WTC11 (cell line): ENCODE data around the gene PDSS2. TPM values are rescaled to one million over a fixed set of nuclear protein-coding genes. Genes with fewer than 3 reads are reported as not detected.

Experiments used
- ATAC-seq: fragments of 200-7000 bp; cut with Tn5 transposase; 2 replicates; pipeline ENCODE4 v1.10.0; 2021; ENCODE audit warnings: mild to moderate bottlenecking, moderate library complexity
- CTCF ChIA-PET: fragments of 300-600 bp; sonication (Branson Sonifier 250); formaldehyde crosslinking; loops from one replicate; lab custom pipeline; 2021; ENCODE audit warnings: antibody characterized with exemption; lab: Charles Lee
- POLR2A ChIA-PET: fragments of 350-600 bp; sonication (Branson Sonifier 250); formaldehyde crosslinking; loops from one replicate; lab custom pipeline; 2021; ENCODE audit warnings: antibody characterized with exemption; lab: Charles Lee
- DNase-seq: peaks from one replicate; pipeline ENCODE4 v3.0.0; 2021; ENCODE audit warnings: low spot score
- H3K27ac Mint-ChIP-seq: 2 replicates; pipeline ENCODE4 v1.8.0; 2021; ENCODE audit warnings: mixed read lengths
- H3K27me3 Mint-ChIP-seq: 2 replicates; pipeline ENCODE4 v1.8.0; 2021; ENCODE audit warnings: low read depth, mild to moderate bottlenecking, moderate library complexity, mixed read lengths
- H3K36me3 Mint-ChIP-seq: 2 replicates; pipeline ENCODE4 v1.8.0; 2021; ENCODE audit warnings: mixed read lengths
- H3K4me1 Mint-ChIP-seq: 2 replicates; pipeline ENCODE4 v1.8.0; 2022; ENCODE audit warnings: mixed read lengths
- H3K4me3 Mint-ChIP-seq: 2 replicates; pipeline ENCODE4 v1.8.0; 2021; ENCODE audit warnings: mild to moderate bottlenecking, moderate library complexity, mixed read lengths
- H3K9me3 Mint-ChIP-seq: 2 replicates; pipeline ENCODE4 v1.8.0; 2021; ENCODE audit warnings: mixed read lengths
- CREM ChIP-seq: sonication (generic); formaldehyde crosslinking; IDR thresholded peaks from 2 replicates; pipeline ENCODE4 v1.8.1; 2022; ENCODE audit warnings: mild to moderate bottlenecking, missing genetic modification reagents, moderate library complexity
- EMX1 ChIP-seq: fragments of 250-450 bp; sonication (Bioruptor Pico); IDR thresholded peaks from 2 replicates; pipeline ENCODE4 v1.8.0; 2021; ENCODE audit warnings: mild to moderate bottlenecking
- FOXJ3 ChIP-seq: sonication (generic); formaldehyde crosslinking; IDR thresholded peaks from 2 replicates; pipeline ENCODE4 v1.9.0; 2021; ENCODE audit warnings: missing genetic modification reagents, mild to moderate bottlenecking, borderline replicate concordance
- GRHL2 ChIP-seq: fragments of 250-450 bp; sonication (Bioruptor Pico); IDR thresholded peaks from 2 replicates; pipeline ENCODE4 v1.8.0; 2022; ENCODE audit warnings: mild to moderate bottlenecking, moderate library complexity; ENCODE audit not compliant: insufficient replicate concordance, severe bottlenecking
- IRF2 ChIP-seq: sonication (generic); formaldehyde crosslinking; IDR thresholded peaks from 2 replicates; pipeline ENCODE4 v1.8.0; 2022; ENCODE audit warnings: low read depth, missing genetic modification reagents, borderline replicate concordance
- JUN ChIP-seq: sonication (generic); formaldehyde crosslinking; IDR thresholded peaks from 2 replicates; pipeline ENCODE4 v1.8.0; 2023; ENCODE audit warnings: mild to moderate bottlenecking, missing genetic modification reagents
- NFE2L1 ChIP-seq: sonication (generic); formaldehyde crosslinking; IDR thresholded peaks from 2 replicates; pipeline ENCODE4 v1.8.1; 2023; ENCODE audit warnings: missing genetic modification reagents
- NR1H2 ChIP-seq: sonication (generic); formaldehyde crosslinking; IDR thresholded peaks from 2 replicates; pipeline ENCODE4 v1.9.0; 2021; ENCODE audit warnings: mild to moderate bottlenecking, moderate library complexity, missing genetic modification reagents
- NR3C1 ChIP-seq: sonication (generic); formaldehyde crosslinking; conservative IDR thresholded peaks from 2 replicates; pipeline ENCODE4 v1.8.1; 2023; ENCODE audit warnings: low read depth, mild to moderate bottlenecking, missing genetic modification reagents
- OVOL2 ChIP-seq: fragments of 250-450 bp; sonication (Bioruptor Pico); IDR thresholded peaks from 2 replicates; pipeline ENCODE4 v1.9.0; 2021; ENCODE audit warnings: mild to moderate bottlenecking, borderline replicate concordance
- TEAD4 ChIP-seq: sonication (generic); formaldehyde crosslinking; IDR thresholded peaks from 2 replicates; pipeline ENCODE4 v1.8.0; 2022; ENCODE audit warnings: mild to moderate bottlenecking, missing genetic modification reagents
- ZNF121 ChIP-seq: sonication (generic); formaldehyde crosslinking; IDR thresholded peaks from 2 replicates; pipeline ENCODE4 v1.8.0; 2023; ENCODE audit warnings: missing genetic modification reagents
- ZNF219 ChIP-seq: sonication (generic); formaldehyde crosslinking; IDR thresholded peaks from 2 replicates; pipeline ENCODE4 v1.8.0; 2023; ENCODE audit warnings: missing genetic modification reagents, mild to moderate bottlenecking, borderline replicate concordance
- ZNF232 ChIP-seq: sonication (generic); formaldehyde crosslinking; IDR thresholded peaks from 2 replicates; pipeline ENCODE4 v1.8.0; 2022; ENCODE audit warnings: mild to moderate bottlenecking, missing genetic modification reagents
- ZNF423 ChIP-seq: fragments of 250-450 bp; sonication (Bioruptor Pico); IDR thresholded peaks from 2 replicates; pipeline ENCODE4 v2.1.2; 2022; ENCODE audit warnings: mild to moderate bottlenecking, moderate library complexity
- total RNA-seq: library from RNA; stranded (reverse); gene quantifications from 3 replicates; pipeline ENCODE4 v1.2.3, GENCODE V29; 2021
- TF ChIP-seq, protein P1 (sequence below): sonication (generic); formaldehyde crosslinking; IDR thresholded peaks from 2 replicates; pipeline ENCODE4 v1.8.0; 2022; ENCODE audit warnings: mild to moderate bottlenecking, missing genetic modification reagents
- TF ChIP-seq, protein P2 (sequence below): sonication (generic); formaldehyde crosslinking; conservative IDR thresholded peaks from 2 replicates; pipeline ENCODE4 v1.8.1; 2022; ENCODE audit warnings: mild to moderate bottlenecking, missing genetic modification reagents
- TF ChIP-seq, protein P3 (sequence below): sonication (generic); formaldehyde crosslinking; IDR thresholded peaks from 2 replicates; pipeline ENCODE4 v1.8.0; 2022; ENCODE audit warnings: missing genetic modification reagents
- TF ChIP-seq, protein P4 (sequence below): sonication (generic); formaldehyde crosslinking; IDR thresholded peaks from 2 replicates; pipeline ENCODE4 v1.8.0; 2023; ENCODE audit warnings: missing genetic modification reagents
- TF ChIP-seq, protein P5 (sequence below): sonication (generic); formaldehyde crosslinking; IDR thresholded peaks from 2 replicates; pipeline ENCODE4 v1.8.1; 2022; ENCODE audit warnings: mild to moderate bottlenecking, missing genetic modification reagents, moderate library complexity, borderline replicate concordance
- TF ChIP-seq, protein P6 (sequence below): sonication (generic); formaldehyde crosslinking; IDR thresholded peaks from 2 replicates; pipeline ENCODE4 v1.8.1; 2022; ENCODE audit warnings: missing genetic modification reagents, borderline replicate concordance
- TF ChIP-seq, protein P7 (sequence below): sonication (generic); formaldehyde crosslinking; IDR thresholded peaks from 2 replicates; pipeline ENCODE4 v1.8.1; 2022; ENCODE audit warnings: low read depth, mild to moderate bottlenecking, moderate library complexity, missing genetic modification reagents, borderline replicate concordance

PDSS2 gene
- total RNA-seq, 1 experiment from 2014 or later, result 18.3 TPM

DNA sequence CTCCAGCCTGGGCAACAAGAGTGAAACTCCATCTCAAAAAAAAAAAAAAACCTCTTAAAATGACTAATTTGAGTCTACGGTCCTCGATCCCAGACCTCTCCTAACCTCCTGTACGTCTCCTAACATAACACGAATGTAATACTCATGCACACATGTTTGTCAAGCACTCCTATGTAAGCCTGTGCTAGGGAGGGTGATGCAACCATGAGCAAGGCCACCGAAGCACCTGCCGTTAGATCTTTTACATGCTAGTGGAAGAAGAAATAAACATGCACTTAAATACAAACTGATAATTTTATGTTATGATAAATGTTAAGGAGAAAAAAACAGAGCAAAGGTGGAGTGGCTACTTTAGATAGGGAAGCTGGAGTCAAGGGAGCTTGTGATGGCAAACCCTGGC lies 271.7 kb downstream of the PDSS2 start:
- Mint-ChIP-seq H3K4me3 (no peak overlapping the region), H3K9me3 (no peaks in the 10 kb centered on the region), H3K27ac (no peak overlapping the region), H3K27me3 (no peaks in the 10 kb centered on the region), H3K4me1 (0 out of 2 replicates have a peak, but pooled peaks cover 3% of the 10 kb centered on the region), H3K36me3 (no peaks in the 10 kb centered on the region)
- DNase-seq, result no peak
- CTCF ChIA-PET, result interaction anchor here (0.6 to 0.7 kb wide), 2 partner anchors 67 to 103 kb away, joined by 3 to 5 read pairs; no protein-coding TSS in a partner anchor
- POLR2A ChIA-PET, result no interaction called here
- no peak for ATAC-seq
- TF ChIP-seq TEAD4 (CRISPR knock-in tag), result no peak
- TF ChIP-seq, protein P1, sequence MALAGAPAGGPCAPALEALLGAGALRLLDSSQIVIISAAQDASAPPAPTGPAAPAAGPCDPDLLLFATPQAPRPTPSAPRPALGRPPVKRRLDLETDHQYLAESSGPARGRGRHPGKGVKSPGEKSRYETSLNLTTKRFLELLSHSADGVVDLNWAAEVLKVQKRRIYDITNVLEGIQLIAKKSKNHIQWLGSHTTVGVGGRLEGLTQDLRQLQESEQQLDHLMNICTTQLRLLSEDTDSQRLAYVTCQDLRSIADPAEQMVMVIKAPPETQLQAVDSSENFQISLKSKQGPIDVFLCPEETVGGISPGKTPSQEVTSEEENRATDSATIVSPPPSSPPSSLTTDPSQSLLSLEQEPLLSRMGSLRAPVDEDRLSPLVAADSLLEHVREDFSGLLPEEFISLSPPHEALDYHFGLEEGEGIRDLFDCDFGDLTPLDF (CRISPR knock-in tag), result no peak
- no peak for TF ChIP-seq OVOL2
- no peak for TF ChIP-seq NR3C1 (CRISPR knock-in tag)
- TF ChIP-seq, protein P2, sequence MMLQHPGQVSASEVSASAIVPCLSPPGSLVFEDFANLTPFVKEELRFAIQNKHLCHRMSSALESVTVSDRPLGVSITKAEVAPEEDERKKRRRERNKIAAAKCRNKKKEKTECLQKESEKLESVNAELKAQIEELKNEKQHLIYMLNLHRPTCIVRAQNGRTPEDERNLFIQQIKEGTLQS (CRISPR knock-in tag), result no peak
- TF ChIP-seq EMX1, result no peak
- TF ChIP-seq, protein P3, sequence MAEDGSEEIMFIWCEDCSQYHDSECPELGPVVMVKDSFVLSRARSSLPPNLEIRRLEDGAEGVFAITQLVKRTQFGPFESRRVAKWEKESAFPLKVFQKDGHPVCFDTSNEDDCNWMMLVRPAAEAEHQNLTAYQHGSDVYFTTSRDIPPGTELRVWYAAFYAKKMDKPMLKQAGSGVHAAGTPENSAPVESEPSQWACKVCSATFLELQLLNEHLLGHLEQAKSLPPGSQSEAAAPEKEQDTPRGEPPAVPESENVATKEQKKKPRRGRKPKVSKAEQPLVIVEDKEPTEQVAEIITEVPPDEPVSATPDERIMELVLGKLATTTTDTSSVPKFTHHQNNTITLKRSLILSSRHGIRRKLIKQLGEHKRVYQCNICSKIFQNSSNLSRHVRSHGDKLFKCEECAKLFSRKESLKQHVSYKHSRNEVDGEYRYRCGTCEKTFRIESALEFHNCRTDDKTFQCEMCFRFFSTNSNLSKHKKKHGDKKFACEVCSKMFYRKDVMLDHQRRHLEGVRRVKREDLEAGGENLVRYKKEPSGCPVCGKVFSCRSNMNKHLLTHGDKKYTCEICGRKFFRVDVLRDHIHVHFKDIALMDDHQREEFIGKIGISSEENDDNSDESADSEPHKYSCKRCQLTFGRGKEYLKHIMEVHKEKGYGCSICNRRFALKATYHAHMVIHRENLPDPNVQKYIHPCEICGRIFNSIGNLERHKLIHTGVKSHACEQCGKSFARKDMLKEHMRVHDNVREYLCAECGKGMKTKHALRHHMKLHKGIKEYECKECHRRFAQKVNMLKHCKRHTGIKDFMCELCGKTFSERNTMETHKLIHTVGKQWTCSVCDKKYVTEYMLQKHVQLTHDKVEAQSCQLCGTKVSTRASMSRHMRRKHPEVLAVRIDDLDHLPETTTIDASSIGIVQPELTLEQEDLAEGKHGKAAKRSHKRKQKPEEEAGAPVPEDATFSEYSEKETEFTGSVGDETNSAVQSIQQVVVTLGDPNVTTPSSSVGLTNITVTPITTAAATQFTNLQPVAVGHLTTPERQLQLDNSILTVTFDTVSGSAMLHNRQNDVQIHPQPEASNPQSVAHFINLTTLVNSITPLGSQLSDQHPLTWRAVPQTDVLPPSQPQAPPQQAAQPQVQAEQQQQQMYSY (CRISPR knock-in tag), result no peak
- TF ChIP-seq NFE2L1 (CRISPR knock-in tag), result no peak
- TF ChIP-seq, protein P4, sequence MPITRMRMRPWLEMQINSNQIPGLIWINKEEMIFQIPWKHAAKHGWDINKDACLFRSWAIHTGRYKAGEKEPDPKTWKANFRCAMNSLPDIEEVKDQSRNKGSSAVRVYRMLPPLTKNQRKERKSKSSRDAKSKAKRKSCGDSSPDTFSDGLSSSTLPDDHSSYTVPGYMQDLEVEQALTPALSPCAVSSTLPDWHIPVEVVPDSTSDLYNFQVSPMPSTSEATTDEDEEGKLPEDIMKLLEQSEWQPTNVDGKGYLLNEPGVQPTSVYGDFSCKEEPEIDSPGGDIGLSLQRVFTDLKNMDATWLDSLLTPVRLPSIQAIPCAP (CRISPR knock-in tag), result no peak
- no peak for TF ChIP-seq IRF2 (CRISPR knock-in tag)
- TF ChIP-seq GRHL2, result no peak

DNA sequence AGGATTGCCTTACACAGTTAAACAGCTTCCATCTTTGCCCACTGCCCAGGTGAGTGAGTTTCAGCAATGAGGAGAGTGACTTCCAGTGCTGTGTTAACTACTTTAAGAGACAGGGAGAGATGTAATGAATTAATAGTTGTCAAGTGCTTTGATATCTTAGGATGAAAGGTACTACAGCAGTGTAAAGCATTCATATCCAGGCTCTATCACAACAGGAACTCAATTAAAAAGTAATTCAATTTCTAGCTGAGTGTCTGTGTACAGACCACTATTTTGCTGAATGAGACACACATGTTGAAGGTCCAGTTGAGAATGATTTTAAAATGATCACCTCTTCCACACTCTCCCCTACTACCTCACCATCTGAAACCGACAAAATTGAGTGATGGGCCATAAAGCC lies 273.3 kb downstream of the PDSS2 start:
- 0 out of 2 replicates have a peak, but pooled peaks cover 3% of the 10 kb centered on the region for H3K4me1 Mint-ChIP-seq
- no peaks in the 10 kb centered on the region for H3K36me3 Mint-ChIP-seq
- ChIA-PET CTCF (interaction anchor here (0.6 to 1.8 kb wide), 17 partner anchors 11 to 470 kb away, joined by 3 to 21 read pairs (median 3); partner anchors contain the start of gene PDSS2), POLR2A (no interaction called here)
- no peak overlapping the region for H3K4me3 Mint-ChIP-seq
- H3K27ac Mint-ChIP-seq, result no peak overlapping the region
- DNase-seq (no peak), ATAC-seq (no peak)
- H3K9me3 Mint-ChIP-seq, result no peaks in the 10 kb centered on the region
- H3K27me3 Mint-ChIP-seq, result no peaks in the 10 kb centered on the region
- TF ChIP-seq CREM, result no peak
- no peak for TF ChIP-seq ZNF423
- TF ChIP-seq, protein P5, sequence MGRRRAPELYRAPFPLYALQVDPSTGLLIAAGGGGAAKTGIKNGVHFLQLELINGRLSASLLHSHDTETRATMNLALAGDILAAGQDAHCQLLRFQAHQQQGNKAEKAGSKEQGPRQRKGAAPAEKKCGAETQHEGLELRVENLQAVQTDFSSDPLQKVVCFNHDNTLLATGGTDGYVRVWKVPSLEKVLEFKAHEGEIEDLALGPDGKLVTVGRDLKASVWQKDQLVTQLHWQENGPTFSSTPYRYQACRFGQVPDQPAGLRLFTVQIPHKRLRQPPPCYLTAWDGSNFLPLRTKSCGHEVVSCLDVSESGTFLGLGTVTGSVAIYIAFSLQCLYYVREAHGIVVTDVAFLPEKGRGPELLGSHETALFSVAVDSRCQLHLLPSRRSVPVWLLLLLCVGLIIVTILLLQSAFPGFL (CRISPR knock-in tag), result no peak
- no peak for TF ChIP-seq FOXJ3 (CRISPR knock-in tag)
- TF ChIP-seq IRF2 (CRISPR knock-in tag), result no peak
- TF ChIP-seq ZNF219 (CRISPR knock-in tag), result no peak
- TF ChIP-seq, protein P3 (CRISPR knock-in tag), result no peak
- TF ChIP-seq, protein P6, sequence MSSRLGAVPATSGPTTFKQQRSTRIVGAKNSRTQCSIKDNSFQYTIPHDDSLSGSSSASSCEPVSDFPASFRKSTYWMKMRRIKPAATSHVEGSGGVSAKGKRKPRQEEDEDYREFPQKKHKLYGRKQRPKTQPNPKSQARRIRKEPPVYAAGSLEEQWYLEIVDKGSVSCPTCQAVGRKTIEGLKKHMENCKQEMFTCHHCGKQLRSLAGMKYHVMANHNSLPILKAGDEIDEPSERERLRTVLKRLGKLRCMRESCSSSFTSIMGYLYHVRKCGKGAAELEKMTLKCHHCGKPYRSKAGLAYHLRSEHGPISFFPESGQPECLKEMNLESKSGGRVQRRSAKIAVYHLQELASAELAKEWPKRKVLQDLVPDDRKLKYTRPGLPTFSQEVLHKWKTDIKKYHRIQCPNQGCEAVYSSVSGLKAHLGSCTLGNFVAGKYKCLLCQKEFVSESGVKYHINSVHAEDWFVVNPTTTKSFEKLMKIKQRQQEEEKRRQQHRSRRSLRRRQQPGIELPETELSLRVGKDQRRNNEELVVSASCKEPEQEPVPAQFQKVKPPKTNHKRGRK, result no peak
- no peak for TF ChIP-seq NR1H2
- TF ChIP-seq, protein P7, sequence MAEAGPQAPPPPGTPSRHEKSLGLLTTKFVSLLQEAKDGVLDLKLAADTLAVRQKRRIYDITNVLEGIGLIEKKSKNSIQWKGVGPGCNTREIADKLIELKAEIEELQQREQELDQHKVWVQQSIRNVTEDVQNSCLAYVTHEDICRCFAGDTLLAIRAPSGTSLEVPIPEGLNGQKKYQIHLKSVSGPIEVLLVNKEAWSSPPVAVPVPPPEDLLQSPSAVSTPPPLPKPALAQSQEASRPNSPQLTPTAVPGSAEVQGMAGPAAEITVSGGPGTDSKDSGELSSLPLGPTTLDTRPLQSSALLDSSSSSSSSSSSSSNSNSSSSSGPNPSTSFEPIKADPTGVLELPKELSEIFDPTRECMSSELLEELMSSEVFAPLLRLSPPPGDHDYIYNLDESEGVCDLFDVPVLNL (CRISPR knock-in tag), result no peak
- no peak for TF ChIP-seq JUN (CRISPR knock-in tag)
- no peak for TF ChIP-seq ZNF232 (CRISPR knock-in tag)
- no peak for TF ChIP-seq ZNF121 (CRISPR knock-in tag)
